Panc1 (cell line): ENCODE results near the gene NLN. TPM values are rescaled to one million over a fixed set of nuclear protein-coding genes. Genes with fewer than 3 reads are reported as not detected.
"Not testable (repeated sequence)": the region's sequence is repeated elsewhere in the genome, so short reads cannot be mapped to it uniquely, and the experiment has no call there.

Experiments
- ATAC-seq: fragments of 200-7000 bp; cut with Tn5 transposase; 2 replicates; pipeline ENCODE4 v1.9.1; 2020; ENCODE audit warnings: mild to moderate bottlenecking, moderate library complexity
- BruUV-seq: library from RNA; stranded (reverse); fragments of 400-500 nt; replicated peaks from 2 replicates; lab custom pipeline; 2021; lab: Mats Ljungman, UMichigan
- CTCF ChIA-PET: fragments of 300-600 bp; sonication (Branson Sonifier 250); formaldehyde crosslinking; loops from one replicate; lab custom pipeline; 2022; ENCODE audit warnings: antibody characterized with exemption; lab: Charles Lee
- POLR2A ChIA-PET: fragments of 300-600 bp; sonication (Branson Sonifier 250); formaldehyde crosslinking; loops from one replicate; lab custom pipeline; 2022; ENCODE audit warnings: antibody characterized with exemption; lab: Charles Lee
- DNase-seq: peaks from one replicate; pipeline ENCODE4 v3.0.0-alpha.2; 2010; ENCODE audit warnings: low read depth, low spot score
- H3K27ac ChIP-seq: 2 replicates; pipeline ENCODE4 v1.5.1; 2011; ENCODE audit warnings: mild to moderate bottlenecking, low read length, inconsistent platforms
- H3K27me3 ChIP-seq: fragments of 200-500 bp; sonication (Bioruptor generic); 2 replicates; pipeline ENCODE4 v1.6.0; 2014; ENCODE audit warnings: low read length, inconsistent platforms; ENCODE audit not compliant: control insufficient read depth, insufficient read depth
- H3K36me3 ChIP-seq: fragments of 200-500 bp; sonication (Bioruptor generic); 2 replicates; pipeline ENCODE4 v1.5.1; 2014; ENCODE audit warnings: inconsistent platforms, mild to moderate bottlenecking, low read length, moderate library complexity; ENCODE audit not compliant: control insufficient read depth, insufficient read depth
- H3K4me1 ChIP-seq: 2 replicates; pipeline ENCODE4 v1.5.1; 2011; ENCODE audit warnings: inconsistent platforms, mild to moderate bottlenecking, low read length, moderate library complexity; ENCODE audit not compliant: control insufficient read depth, insufficient read depth
- H3K4me3 ChIP-seq, 2 experiments: 2 replicates each; pipeline ENCODE4 v1.5.1; 2011 to 2012; ENCODE audit warnings: low read depth in 2 of 2, low read length in 2 of 2, mild to moderate bottlenecking in 2 of 2, inconsistent platforms in 1 of 2, moderate library complexity in 1 of 2
- H3K9me3 ChIP-seq: fragments of 200-500 bp; sonication (Bioruptor generic); 2 replicates; pipeline ENCODE4 v1.5.1; 2014; ENCODE audit warnings: low read depth, mild to moderate bottlenecking, inconsistent platforms, low read length, moderate library complexity; ENCODE audit not compliant: control insufficient read depth, insufficient read depth
- POLR2AphosphoS5 ChIP-seq: IDR thresholded peaks from 2 replicates; pipeline ENCODE4 v1.6.1; 2012; ENCODE audit warnings: mild to moderate bottlenecking, low read depth, low read length, moderate library complexity
- SIN3A ChIP-seq: IDR thresholded peaks from 2 replicates; pipeline ENCODE4 v1.6.1; 2012; ENCODE audit warnings: low read depth, mild to moderate bottlenecking, low read length, moderate library complexity, borderline replicate concordance; ENCODE audit not compliant: insufficient read depth
- TCF7L2 ChIP-seq: IDR thresholded peaks from 2 replicates; pipeline ENCODE4 v1.6.1; 2011; ENCODE audit warnings: mild to moderate bottlenecking, low read depth, low read length, inconsistent platforms
- in situ Hi-C: cut with HindIII; loops from 2 replicates; pipeline ENCODE4 v1.10.0; 2016; ENCODE audit warnings: low sequenced_read_pairs, low pct_unique_long_range_greater_than_20kb
- intact Hi-C: fragments of 100-400 bp; cut with micrococcal nuclease; formaldehyde crosslinking; loops from one replicate; pipeline ENCODE4 v1.10.0; 2022; ENCODE audit not compliant: unreplicated experiment
- total RNA-seq: library from RNA; stranded (reverse); gene quantifications from one replicate; pipeline ENCODE4 v1.2.1, GENCODE V29; 2021; ENCODE audit not compliant: unreplicated experiment
- TF ChIP-seq, protein P1 (sequence below): fragments of 450-650 bp; IDR thresholded peaks from 2 replicates; pipeline ENCODE4 v1.5.1; 2017; ENCODE audit warnings: mild to moderate bottlenecking
- TF ChIP-seq, protein P2 (sequence below), 2 experiments: IDR thresholded peaks; 2 replicates each; pipeline ENCODE4 v1.6.1; 2011 to 2012; ENCODE audit warnings: low read depth in 2 of 2, control low read depth in 1 of 2, low read length in 1 of 2, mild to moderate bottlenecking in 1 of 2, moderate library complexity in 1 of 2; ENCODE audit not compliant: insufficient read depth in 1 of 2

NLN gene
- total RNA-seq, 1 experiment from 2014 or later, result 51.8 TPM

DNA sequence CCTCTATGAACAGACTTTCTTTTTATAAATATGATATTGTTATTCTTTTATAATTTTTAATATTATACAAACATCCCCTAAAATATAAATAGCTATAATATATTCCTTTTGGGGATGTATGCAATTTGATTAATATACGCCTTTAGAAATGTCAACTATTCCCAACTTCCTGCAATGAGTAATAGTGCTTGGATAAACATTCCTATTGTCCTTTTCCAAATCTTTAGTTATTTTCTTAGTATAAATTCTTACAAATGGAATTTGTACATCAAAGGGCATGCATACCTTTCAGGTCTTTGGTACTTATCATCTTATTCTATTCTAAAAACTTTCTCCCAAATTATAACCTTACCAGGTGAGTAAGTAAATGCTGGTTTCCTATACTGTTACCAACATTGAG lies 6.2 kb downstream of the NLN start:
- no peak overlapping the region for H3K27ac ChIP-seq
- BruUV-seq, result no TSS peak
- CTCF ChIA-PET, result no interaction called here
- H3K4me3 ChIP-seq, result no peak overlapping the region
- H3K4me1 ChIP-seq, result peaks cover 14% of the 10 kb centered on the region
- POLR2A ChIA-PET, result no interaction called here
- ATAC-seq (no peak), DNase-seq (no peak)
- intact Hi-C loops (no loop called here), in situ Hi-C loops (no loop called here)
- no peaks in the 10 kb centered on the region for H3K36me3 ChIP-seq
- no peaks in the 10 kb centered on the region for H3K27me3 ChIP-seq
- H3K9me3 ChIP-seq, result no peaks in the 10 kb centered on the region
- TF ChIP-seq SIN3A (no peak), TCF7L2 (no peak), POLR2AphosphoS5 (no peak)
- TF ChIP-seq, protein P1, sequence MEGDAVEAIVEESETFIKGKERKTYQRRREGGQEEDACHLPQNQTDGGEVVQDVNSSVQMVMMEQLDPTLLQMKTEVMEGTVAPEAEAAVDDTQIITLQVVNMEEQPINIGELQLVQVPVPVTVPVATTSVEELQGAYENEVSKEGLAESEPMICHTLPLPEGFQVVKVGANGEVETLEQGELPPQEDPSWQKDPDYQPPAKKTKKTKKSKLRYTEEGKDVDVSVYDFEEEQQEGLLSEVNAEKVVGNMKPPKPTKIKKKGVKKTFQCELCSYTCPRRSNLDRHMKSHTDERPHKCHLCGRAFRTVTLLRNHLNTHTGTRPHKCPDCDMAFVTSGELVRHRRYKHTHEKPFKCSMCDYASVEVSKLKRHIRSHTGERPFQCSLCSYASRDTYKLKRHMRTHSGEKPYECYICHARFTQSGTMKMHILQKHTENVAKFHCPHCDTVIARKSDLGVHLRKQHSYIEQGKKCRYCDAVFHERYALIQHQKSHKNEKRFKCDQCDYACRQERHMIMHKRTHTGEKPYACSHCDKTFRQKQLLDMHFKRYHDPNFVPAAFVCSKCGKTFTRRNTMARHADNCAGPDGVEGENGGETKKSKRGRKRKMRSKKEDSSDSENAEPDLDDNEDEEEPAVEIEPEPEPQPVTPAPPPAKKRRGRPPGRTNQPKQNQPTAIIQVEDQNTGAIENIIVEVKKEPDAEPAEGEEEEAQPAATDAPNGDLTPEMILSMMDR, result no peak
- TF ChIP-seq, protein P2, sequence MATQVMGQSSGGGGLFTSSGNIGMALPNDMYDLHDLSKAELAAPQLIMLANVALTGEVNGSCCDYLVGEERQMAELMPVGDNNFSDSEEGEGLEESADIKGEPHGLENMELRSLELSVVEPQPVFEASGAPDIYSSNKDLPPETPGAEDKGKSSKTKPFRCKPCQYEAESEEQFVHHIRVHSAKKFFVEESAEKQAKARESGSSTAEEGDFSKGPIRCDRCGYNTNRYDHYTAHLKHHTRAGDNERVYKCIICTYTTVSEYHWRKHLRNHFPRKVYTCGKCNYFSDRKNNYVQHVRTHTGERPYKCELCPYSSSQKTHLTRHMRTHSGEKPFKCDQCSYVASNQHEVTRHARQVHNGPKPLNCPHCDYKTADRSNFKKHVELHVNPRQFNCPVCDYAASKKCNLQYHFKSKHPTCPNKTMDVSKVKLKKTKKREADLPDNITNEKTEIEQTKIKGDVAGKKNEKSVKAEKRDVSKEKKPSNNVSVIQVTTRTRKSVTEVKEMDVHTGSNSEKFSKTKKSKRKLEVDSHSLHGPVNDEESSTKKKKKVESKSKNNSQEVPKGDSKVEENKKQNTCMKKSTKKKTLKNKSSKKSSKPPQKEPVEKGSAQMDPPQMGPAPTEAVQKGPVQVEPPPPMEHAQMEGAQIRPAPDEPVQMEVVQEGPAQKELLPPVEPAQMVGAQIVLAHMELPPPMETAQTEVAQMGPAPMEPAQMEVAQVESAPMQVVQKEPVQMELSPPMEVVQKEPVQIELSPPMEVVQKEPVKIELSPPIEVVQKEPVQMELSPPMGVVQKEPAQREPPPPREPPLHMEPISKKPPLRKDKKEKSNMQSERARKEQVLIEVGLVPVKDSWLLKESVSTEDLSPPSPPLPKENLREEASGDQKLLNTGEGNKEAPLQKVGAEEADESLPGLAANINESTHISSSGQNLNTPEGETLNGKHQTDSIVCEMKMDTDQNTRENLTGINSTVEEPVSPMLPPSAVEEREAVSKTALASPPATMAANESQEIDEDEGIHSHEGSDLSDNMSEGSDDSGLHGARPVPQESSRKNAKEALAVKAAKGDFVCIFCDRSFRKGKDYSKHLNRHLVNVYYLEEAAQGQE (IDR thresholded peaks at IDR 0.05; ENCODE audit: insufficient read depth in 1 of 2, low read depth in 2 of 2, low read length in 1 of 2), result no peak

DNA sequence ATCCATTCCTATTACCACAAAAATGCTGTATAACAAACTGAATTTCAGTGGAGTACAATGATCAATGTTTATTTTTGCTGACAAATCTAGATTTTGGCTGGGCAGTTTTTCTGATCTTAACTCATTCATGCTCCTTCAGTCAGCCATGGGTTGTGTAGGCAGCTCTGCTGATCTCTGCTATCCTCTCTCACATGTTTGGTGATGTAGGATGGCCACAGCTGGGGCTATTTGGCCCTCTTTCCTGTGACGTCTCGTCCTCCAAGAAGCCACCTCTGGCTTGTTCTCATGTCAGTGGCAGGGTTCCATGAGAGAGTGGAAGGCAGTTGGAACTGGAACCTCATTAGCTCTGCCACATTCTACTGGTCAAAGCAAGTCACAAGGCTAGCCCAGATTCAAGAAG lies 8.9 kb downstream of the NLN start:
- no peaks in the 10 kb centered on the region for H3K9me3 ChIP-seq
- in situ Hi-C loops, result no loop called here

DNA sequence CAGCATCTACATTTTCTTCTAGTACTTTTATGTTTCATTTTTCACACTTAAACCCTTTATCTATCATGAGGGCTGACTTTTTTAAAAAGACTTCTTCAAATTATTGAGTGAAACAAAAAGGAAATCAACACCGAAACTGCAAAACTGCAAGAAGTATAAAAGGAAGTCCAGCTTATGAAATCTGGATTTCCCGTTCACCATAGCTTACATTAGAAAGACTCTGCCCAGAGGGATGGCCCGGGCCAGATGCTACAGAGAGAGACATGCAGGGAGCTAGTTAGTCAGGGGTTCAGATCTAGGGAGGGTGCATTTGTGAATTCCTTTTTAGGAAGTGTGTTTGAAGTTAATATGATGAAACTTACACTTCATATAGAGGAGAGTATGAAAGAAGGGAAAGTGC lies 10.0 kb downstream of the NLN start:
- in situ Hi-C loops, ATAC-seq, H3K27me3 ChIP-seq, DNase-seq, intact Hi-C loops, H3K36me3 ChIP-seq, H3K4me1 ChIP-seq, BruUV-seq, POLR2A ChIA-PET, H3K27ac ChIP-seq, H3K4me3 ChIP-seq, H3K9me3 ChIP-seq, CTCF ChIA-PET: not testable (repeated sequence)

More for the DNA sequence above, 8.9 kb downstream of the NLN start:
- ATAC-seq (no peak), DNase-seq (no peak)
- CTCF ChIA-PET, result no interaction called here
- BruUV-seq, result no TSS peak
- POLR2A ChIA-PET, result no interaction called here
- Histone ChIP-seq H3K4me1 (peaks cover 12% of the 10 kb centered on the region), H3K27me3 (no peaks in the 10 kb centered on the region), H3K36me3 (no peaks in the 10 kb centered on the region), H3K4me3 (no peak overlapping the region), H3K27ac (no peak overlapping the region)
- no peak for TF ChIP-seq TCF7L2
- TF ChIP-seq SIN3A, result no peak
- TF ChIP-seq, protein P1, result no peak
- TF ChIP-seq POLR2AphosphoS5, result no peak
- TF ChIP-seq, protein P2 (IDR thresholded peaks at IDR 0.05; ENCODE audit: insufficient read depth in 1 of 2, low read depth in 2 of 2, low read length in 1 of 2), result no peak
- intact Hi-C loops, result no loop called here
